NAMALWA (cell line): ENCODE data around the gene MORN5.

Experiments used
- DNase-seq: peaks from one replicate; pipeline ENCODE4 v3.0.0-alpha.2; 2015; ENCODE audit warnings: low spot score

MORN5 gene

GRCh38 chr9:122234022-122234748, 74.5 kb downstream of the MORN5 start:
- no peak for DNase-seq

- DNase-seq = no peak
Observed at GRCh38 chr9:122236681-122237080, 77.0 kb downstream of the MORN5 start.

- DNase-seq = no peak
Observed at GRCh38 chr9:122239722-122240121, 80.0 kb downstream of the MORN5 start.

GRCh38 chr9:122244349-122244748, 84.6 kb downstream of the MORN5 start:
- no peak for DNase-seq

- DNase-seq = no peak
Observed at GRCh38 chr9:122246666-122247065, 87.0 kb downstream of the MORN5 start.

GRCh38 chr9:122248448-122248865, 88.7 kb downstream of the MORN5 start:
- DNase-seq = no peak
